ENCODE data around the gene LONP1.

Gene LONP1

DNA sequence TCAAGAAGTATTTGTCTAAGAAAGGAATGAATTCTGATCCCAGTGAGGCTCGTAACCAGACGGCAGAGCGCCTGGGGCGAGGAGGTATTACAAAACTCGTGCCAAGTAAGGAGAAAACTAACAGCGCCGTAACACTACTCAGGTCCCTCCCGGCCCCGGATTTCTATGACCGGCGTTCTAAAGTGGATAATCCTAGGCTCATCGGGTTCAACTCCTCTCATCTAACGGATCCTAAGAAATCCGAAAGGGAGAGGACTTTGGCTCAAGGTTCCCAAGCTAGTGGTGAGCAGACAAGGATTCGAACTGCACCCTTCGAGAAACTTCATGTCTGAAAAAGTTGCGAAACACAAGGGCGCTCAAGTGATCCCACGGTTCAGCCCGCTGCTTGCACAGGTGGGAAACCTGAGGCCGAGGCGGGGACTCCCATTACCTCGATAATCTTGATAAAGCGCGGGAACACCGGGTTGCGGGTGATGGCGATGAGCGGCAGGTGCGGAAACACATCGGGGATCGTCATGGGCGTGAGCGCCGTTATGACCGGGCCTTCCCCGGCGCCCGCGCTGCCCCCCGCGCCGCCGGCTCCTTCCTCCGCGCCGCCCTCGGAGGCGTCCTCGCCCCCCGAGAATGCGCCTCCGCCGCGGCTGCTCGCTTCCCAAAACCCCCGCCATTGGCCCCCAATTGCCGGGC lies 529 bp downstream of the LONP1 start:
- peak; percentile 38 for DNase-seq (ENCODE audit: low read depth)
- H3K4me3 ChIP-seq (ENCODE audit: low read depth, low read length), result peak overlapping the region; percentile 73
- TF ChIP-seq, protein P1, sequence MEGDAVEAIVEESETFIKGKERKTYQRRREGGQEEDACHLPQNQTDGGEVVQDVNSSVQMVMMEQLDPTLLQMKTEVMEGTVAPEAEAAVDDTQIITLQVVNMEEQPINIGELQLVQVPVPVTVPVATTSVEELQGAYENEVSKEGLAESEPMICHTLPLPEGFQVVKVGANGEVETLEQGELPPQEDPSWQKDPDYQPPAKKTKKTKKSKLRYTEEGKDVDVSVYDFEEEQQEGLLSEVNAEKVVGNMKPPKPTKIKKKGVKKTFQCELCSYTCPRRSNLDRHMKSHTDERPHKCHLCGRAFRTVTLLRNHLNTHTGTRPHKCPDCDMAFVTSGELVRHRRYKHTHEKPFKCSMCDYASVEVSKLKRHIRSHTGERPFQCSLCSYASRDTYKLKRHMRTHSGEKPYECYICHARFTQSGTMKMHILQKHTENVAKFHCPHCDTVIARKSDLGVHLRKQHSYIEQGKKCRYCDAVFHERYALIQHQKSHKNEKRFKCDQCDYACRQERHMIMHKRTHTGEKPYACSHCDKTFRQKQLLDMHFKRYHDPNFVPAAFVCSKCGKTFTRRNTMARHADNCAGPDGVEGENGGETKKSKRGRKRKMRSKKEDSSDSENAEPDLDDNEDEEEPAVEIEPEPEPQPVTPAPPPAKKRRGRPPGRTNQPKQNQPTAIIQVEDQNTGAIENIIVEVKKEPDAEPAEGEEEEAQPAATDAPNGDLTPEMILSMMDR (conservative IDR thresholded peaks at IDR 0.05; ENCODE audit: low read depth, low read length), result no peak

DNA sequence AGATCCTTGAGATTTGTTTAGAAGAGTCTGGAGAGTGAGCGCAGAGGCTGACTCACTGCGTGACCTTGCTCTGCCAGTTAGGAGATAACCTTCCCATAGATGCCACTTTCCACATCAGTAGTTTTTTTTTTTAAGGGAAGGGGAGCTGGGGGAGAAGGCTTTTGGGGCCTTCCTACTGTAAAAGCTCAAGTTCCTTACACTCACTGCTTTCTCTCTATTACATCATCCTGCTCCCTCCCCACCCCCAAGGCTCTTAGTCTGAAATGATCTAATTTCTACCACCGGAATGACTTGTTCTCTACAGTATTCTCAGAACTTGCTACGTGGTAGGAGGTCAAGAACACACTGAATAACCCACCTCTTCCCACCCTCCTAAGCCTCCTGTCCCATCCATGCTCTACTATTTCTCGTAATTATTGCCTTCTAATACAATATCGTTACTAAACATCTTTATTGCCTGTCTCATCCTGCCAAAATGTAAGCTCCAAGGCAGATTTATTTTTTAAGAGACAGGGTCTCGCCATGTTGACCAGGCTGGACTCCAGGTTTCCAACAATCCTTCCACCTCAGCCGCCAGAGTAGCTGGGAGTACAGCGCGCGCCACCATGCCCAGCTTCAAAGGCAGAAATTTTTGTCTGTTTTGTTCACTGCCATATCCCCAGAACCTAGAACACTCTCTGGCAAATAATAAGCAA lies 1.2 kb downstream of the LONP1 start:
- peak overlapping the region; percentile 73 for H3K4me3 ChIP-seq (ENCODE audit: low read depth, low read length)
- TF ChIP-seq, protein P1 (conservative IDR thresholded peaks at IDR 0.05; ENCODE audit: low read depth, low read length), result no peak
- DNase-seq (ENCODE audit: low read depth), result peak; percentile 93

DNA sequence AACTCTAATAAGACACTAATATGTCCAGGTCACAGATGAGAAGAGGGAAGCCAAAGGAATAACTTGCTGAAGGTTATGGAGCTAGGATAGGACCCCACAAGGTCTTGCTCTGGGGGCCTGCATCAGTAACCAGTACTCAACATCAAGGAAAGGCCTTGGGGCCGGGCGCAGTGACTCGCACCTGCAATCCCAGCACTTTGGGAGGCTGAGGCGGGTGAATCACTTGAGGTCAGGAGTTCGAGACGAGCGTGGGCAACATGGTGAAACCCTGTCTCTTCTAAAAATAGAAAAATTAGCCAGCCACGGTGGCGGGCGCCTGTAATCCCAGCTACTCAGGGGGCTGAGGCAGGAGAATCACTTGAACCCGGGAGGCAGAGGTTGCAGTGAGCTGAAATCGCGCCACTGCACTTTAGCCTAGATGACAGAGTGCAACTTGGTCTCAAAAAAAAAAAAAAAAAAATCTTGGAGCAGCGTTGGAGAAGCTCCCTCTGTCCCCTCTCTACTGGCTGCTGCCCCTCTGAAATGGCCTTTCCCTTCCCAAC lies 1.8 kb downstream of the LONP1 start:
- peak overlapping the region; percentile 73 for H3K4me3 ChIP-seq (ENCODE audit: low read depth, low read length)
- peak; percentile 61 for DNase-seq (ENCODE audit: low read depth)
- TF ChIP-seq, protein P1 (conservative IDR thresholded peaks at IDR 0.05; ENCODE audit: low read depth, low read length), result no peak

DNA sequence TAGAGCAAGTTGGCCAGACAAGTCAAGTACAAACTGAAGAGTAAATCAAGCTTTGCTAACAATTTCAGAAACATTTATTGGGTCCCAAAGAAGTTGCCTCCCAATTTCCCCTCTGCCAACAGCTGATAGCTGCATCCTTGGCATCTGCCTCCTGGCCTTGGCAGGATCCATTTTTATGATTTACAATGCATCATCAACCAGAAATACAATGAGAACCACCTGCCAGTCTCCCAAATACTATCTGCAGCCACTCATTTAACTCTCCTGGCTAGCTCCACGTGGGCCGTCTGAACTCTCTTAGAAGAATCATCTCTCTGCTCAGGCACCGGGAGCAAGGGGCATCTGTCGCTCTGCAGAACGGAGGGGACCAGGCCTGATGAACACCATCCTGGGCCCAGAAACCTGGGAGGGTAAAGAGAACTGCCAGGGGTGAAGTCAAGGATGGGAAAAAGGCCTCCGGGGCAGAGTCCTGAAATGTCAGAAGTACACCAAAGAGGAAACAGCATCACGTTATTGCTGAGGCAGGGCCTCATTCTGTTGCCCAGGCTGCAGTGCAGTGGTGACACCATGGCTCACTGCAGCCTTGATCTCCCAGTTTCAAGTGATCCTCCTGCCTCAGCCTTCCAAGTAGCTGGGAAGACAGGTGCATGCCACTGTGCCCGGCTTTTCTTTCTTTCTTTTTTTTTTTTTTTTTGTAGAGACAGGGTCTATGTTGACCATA lies 2.6 kb downstream of the LONP1 start:
- TF ChIP-seq, protein P1 (conservative IDR thresholded peaks at IDR 0.05; ENCODE audit: low read depth, low read length), result no peak
- no peak overlapping the region for H3K4me3 ChIP-seq (ENCODE audit: low read depth, low read length)
- no peak for DNase-seq (ENCODE audit: low read depth)

DNA sequence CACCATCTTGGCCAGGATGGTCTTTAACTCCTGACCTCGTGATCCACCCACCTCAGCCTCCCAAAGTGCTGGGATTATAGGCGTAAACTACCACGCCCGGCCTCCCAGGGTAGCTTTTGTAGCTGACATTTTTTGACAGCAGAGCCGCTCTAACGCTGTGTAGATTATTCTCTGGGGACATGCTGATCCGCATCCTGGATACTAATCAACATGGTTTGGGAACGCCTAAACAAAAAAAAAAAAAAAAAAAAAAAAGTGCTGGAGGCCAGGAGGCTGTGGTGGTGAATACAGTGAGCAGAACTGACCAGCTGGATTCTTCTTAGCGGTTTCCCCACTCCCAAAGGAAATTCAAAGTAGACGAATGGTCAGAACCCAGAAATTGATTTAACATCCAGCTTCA lies 5.1 kb downstream of the LONP1 start:
- no peak overlapping the region for H3K4me3 ChIP-seq (ENCODE audit: low read depth, low read length)
- TF ChIP-seq, protein P1 (conservative IDR thresholded peaks at IDR 0.05; ENCODE audit: low read depth, low read length), result no peak
- no peak for DNase-seq (ENCODE audit: low read depth)

DNA sequence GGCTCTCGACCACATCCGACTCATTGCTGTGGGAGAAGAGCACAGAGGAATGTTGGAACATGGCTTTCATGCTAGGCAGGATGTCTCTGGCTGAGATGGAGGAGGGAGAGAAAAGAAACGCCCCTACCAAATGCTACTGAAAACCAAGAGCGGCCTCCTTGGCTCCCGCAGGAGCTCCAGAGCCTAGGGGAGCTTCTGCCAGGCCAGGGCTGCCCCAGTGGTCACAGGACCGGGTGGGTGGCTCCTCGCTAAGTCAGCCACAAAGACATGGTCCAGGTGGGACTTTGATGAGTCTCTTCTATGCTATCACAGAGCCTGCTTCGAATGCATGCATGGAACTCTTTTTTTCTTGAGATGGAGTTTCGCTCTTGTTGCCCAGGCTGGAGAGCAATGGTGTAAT lies 6.7 kb downstream of the LONP1 start:
- no peak for DNase-seq (ENCODE audit: low read depth)
- TF ChIP-seq, protein P1 (conservative IDR thresholded peaks at IDR 0.05; ENCODE audit: low read depth, low read length), result no peak
- no peak overlapping the region for H3K4me3 ChIP-seq (ENCODE audit: low read depth, low read length)
